IMR-90 (cell line): ENCODE measurements around the gene HMGN4. TPM values are rescaled to one million over a fixed set of nuclear protein-coding genes. Genes with fewer than 3 reads are reported as not detected.

Source experiments
- ATAC-seq: fragments of 200-7000 bp; cut with Tn5 transposase; 2 replicates; pipeline ENCODE4 v1.9.1; 2020; ENCODE audit warnings: low read depth, mild to moderate bottlenecking, moderate library complexity
- BruUV-seq: library from RNA; stranded (reverse); fragments of 400-500 nt; replicated peaks from 2 replicates; lab custom pipeline; 2021; lab: Mats Ljungman, UMichigan
- CTCF ChIA-PET: fragments of 300-600 bp; formaldehyde crosslinking; extraction: SDS; loops from one replicate; lab custom pipeline; 2021; ENCODE audit warnings: antibody characterized with exemption; lab: Yijun Ruan, JAX
- POLR2A ChIA-PET: fragments of 300-600 bp; sonication (Branson Sonifier 250); formaldehyde crosslinking; loops from one replicate; lab custom pipeline; 2022; ENCODE audit warnings: antibody characterized with exemption; ENCODE audit not compliant: unreplicated experiment; lab: Charles Lee
- DNase-seq: peaks from one replicate; pipeline ENCODE4 v3.0.0; 2013
- H2AFZ ChIP-seq: replicated peaks from 2 replicates; pipeline ENCODE3; 2013; ENCODE audit warnings: low read length, mild to moderate bottlenecking; ENCODE audit not compliant: poor library complexity
- H2AK5ac ChIP-seq: 2 replicates; pipeline ENCODE4 v1.6.1; 2013; ENCODE audit warnings: low read depth, low read length, inconsistent platforms
- H2AK9ac ChIP-seq: replicated peaks from 2 replicates; pipeline ENCODE3; 2013; ENCODE audit warnings: mild to moderate bottlenecking, low read depth, low read length, moderate library complexity; ENCODE audit not compliant: poor library complexity
- H2BK120ac ChIP-seq: 2 replicates; pipeline ENCODE4 v1.6.1; 2013; ENCODE audit warnings: low read depth, low read length, inconsistent platforms
- H2BK15ac ChIP-seq: 3 replicates; pipeline ENCODE4 v1.6.1; 2013; ENCODE audit warnings: low read depth, low read length, inconsistent platforms
- H2BK20ac ChIP-seq: 2 replicates; pipeline ENCODE4 v1.6.1; 2013; ENCODE audit warnings: low read depth, mild to moderate bottlenecking, inconsistent platforms, low read length, moderate library complexity
- H2BK5ac ChIP-seq: 2 replicates; pipeline ENCODE4 v1.6.1; 2013; ENCODE audit warnings: mild to moderate bottlenecking, low read depth, low read length, inconsistent platforms; ENCODE audit not compliant: poor library complexity, severe bottlenecking
- H3K14ac ChIP-seq: replicated peaks from 2 replicates; pipeline ENCODE4 v1.6.1; 2013; ENCODE audit warnings: low read depth, low read length, inconsistent platforms
- H3K18ac ChIP-seq: 2 replicates; pipeline ENCODE4 v1.6.1; 2013; ENCODE audit warnings: low read depth, low read length, control low read depth
- H3K23ac ChIP-seq: 2 replicates; pipeline ENCODE4 v1.6.1; 2013; ENCODE audit warnings: low read depth, low read length, inconsistent platforms
- H3K27ac ChIP-seq: 2 replicates; pipeline ENCODE4 v1.5.1; 2013; ENCODE audit warnings: mild to moderate bottlenecking, control low read depth, low read length; ENCODE audit not compliant: insufficient read depth
- H3K27me3 ChIP-seq: 2 replicates; pipeline ENCODE4 v1.6.1; 2013; ENCODE audit warnings: low read length; ENCODE audit not compliant: control insufficient read depth, insufficient read depth
- H3K36me3 ChIP-seq: 2 replicates; pipeline ENCODE4 v1.6.1; 2013; ENCODE audit warnings: low read length, mixed read lengths; ENCODE audit not compliant: control insufficient read depth, insufficient read depth
- H3K4ac ChIP-seq: 2 replicates; pipeline ENCODE4 v1.6.1; 2013; ENCODE audit warnings: low read depth, low read length, inconsistent platforms
- H3K4me1 ChIP-seq: 2 replicates; pipeline ENCODE4 v1.6.1; 2013; ENCODE audit warnings: low read length, mixed read lengths; ENCODE audit not compliant: control insufficient read depth, insufficient read depth
- H3K4me2 ChIP-seq: 2 replicates; pipeline ENCODE4 v1.6.1; 2013; ENCODE audit warnings: low read depth, mild to moderate bottlenecking, control low read depth, low read length, moderate library complexity
- H3K4me3 ChIP-seq: 2 replicates; pipeline ENCODE4 v1.5.1; 2013; ENCODE audit warnings: low read depth, mild to moderate bottlenecking, control low read depth, low read length, moderate library complexity; ENCODE audit not compliant: insufficient read depth
- H3K56ac ChIP-seq: 2 replicates; pipeline ENCODE4 v1.6.1; 2013; ENCODE audit warnings: low read length, inconsistent platforms; ENCODE audit not compliant: insufficient read depth; ENCODE audit errors: extremely low read depth
- H3K79me1 ChIP-seq, 2 experiments: 2 replicates each; pipeline ENCODE4 v1.6.1; 2013; ENCODE audit warnings: low read length in 2 of 2, inconsistent platforms in 1 of 2, low read depth in 1 of 2
- H3K9ac ChIP-seq: 2 replicates; pipeline ENCODE4 v1.6.1; 2013; ENCODE audit warnings: low read depth, low read length, control low read depth
- H3K9me1 ChIP-seq: 2 replicates; pipeline ENCODE4 v1.6.1; 2013; ENCODE audit warnings: low read length, inconsistent platforms; ENCODE audit not compliant: insufficient read depth
- H3K9me3 ChIP-seq: 2 replicates; pipeline ENCODE4 v1.6.1; 2013; ENCODE audit warnings: low read length; ENCODE audit not compliant: control insufficient read depth, insufficient read depth
- H4K20me1 ChIP-seq: 2 replicates; pipeline ENCODE4 v1.6.1; 2013; ENCODE audit warnings: low read length, inconsistent platforms; ENCODE audit not compliant: insufficient read depth
- H4K5ac ChIP-seq: 2 replicates; pipeline ENCODE4 v1.6.1; 2013; ENCODE audit warnings: mild to moderate bottlenecking, low read depth, low read length, control low read depth
- H4K8ac ChIP-seq, 2 experiments: 2 replicates each; pipeline ENCODE4 v1.6.1; 2013; ENCODE audit warnings: low read depth in 2 of 2, low read length in 2 of 2, control low read depth in 1 of 2, inconsistent platforms in 1 of 2
- H4K91ac ChIP-seq: 2 replicates; pipeline ENCODE4 v1.6.1; 2013; ENCODE audit warnings: low read depth, low read length, inconsistent platforms; ENCODE audit not compliant: insufficient read depth
- BHLHE40 ChIP-seq: fragments of 150-350 bp; IDR thresholded peaks from 2 replicates; pipeline ENCODE4 v1.6.1; 2016; ENCODE audit warnings: mild to moderate bottlenecking, low read depth, low read length
- CEBPB ChIP-seq: IDR thresholded peaks from 2 replicates; pipeline ENCODE4 v1.6.1; 2012; ENCODE audit warnings: low read depth, low read length, improper control_type of control experiment
- CHD1 ChIP-seq: IDR thresholded peaks from 2 replicates; pipeline ENCODE4 v1.6.1; 2012; ENCODE audit warnings: low read depth, low read length, improper control_type of control experiment
- CTCF ChIP-seq: conservative IDR thresholded peaks from 2 replicates; pipeline ENCODE4 v1.5.1; 2012; ENCODE audit warnings: mild to moderate bottlenecking, low read depth, low read length, improper control_type of control experiment
- ELK1 ChIP-seq: fragments of 150-350 bp; IDR thresholded peaks from 2 replicates; pipeline ENCODE4 v1.6.1; 2016; ENCODE audit warnings: low read depth, mild to moderate bottlenecking, low read length, moderate library complexity, borderline replicate concordance
- FOS ChIP-seq: fragments of 150-350 bp; IDR thresholded peaks from 2 replicates; pipeline ENCODE4 v1.6.1; 2016; ENCODE audit warnings: low read depth, low read length
- MAFK ChIP-seq: IDR thresholded peaks from 2 replicates; pipeline ENCODE4 v1.6.1; 2012; ENCODE audit warnings: low read depth, low read length, improper control_type of control experiment
- MAZ ChIP-seq: IDR thresholded peaks from 2 replicates; pipeline ENCODE4 v1.6.1; 2012; ENCODE audit warnings: low read depth, mild to moderate bottlenecking, low read length, improper control_type of control experiment, moderate library complexity, borderline replicate concordance
- MXI1 ChIP-seq: IDR thresholded peaks from 2 replicates; pipeline ENCODE4 v1.6.1; 2012; ENCODE audit warnings: low read depth, mild to moderate bottlenecking, low read length, moderate library complexity, borderline replicate concordance
- NFE2L2 ChIP-seq: fragments of 150-350 bp; IDR thresholded peaks from 2 replicates; pipeline ENCODE4 v1.6.1; 2016; ENCODE audit warnings: low read depth, mild to moderate bottlenecking, low read length
- POLR2A ChIP-seq: IDR thresholded peaks from 2 replicates; pipeline ENCODE4 v1.6.1; 2012; ENCODE audit warnings: mild to moderate bottlenecking, low read depth, low read length
- RAD21 ChIP-seq: IDR thresholded peaks from 2 replicates; pipeline ENCODE4 v1.6.1; 2012; ENCODE audit warnings: low read length, improper control_type of control experiment
- RCOR1 ChIP-seq: IDR thresholded peaks from 2 replicates; pipeline ENCODE4 v1.6.1; 2012; ENCODE audit warnings: mild to moderate bottlenecking, low read length, improper control_type of control experiment; ENCODE audit not compliant: insufficient replicate concordance
- RFX5 ChIP-seq: IDR thresholded peaks from 2 replicates; pipeline ENCODE4 v1.8.0; 2012; ENCODE audit warnings: low read depth, mild to moderate bottlenecking, low read length, moderate library complexity
- SMC3 ChIP-seq: fragments of 150-350 bp; IDR thresholded peaks from 2 replicates; pipeline ENCODE4 v1.6.1; 2016; ENCODE audit warnings: low read depth, mild to moderate bottlenecking, antibody characterized with exemption, low read length, moderate library complexity
- USF2 ChIP-seq: fragments of 150-350 bp; IDR thresholded peaks from 2 replicates; pipeline ENCODE4 v1.6.1; 2017; ENCODE audit warnings: mild to moderate bottlenecking, antibody characterized with exemption, low read length, low read depth
- WGBS, 2 experiments: methylation state at CpG; one replicate each; pipeline versions ENCODE4 v1.1.5 to v1.1.7; 2013; ENCODE audit warnings: missing lambda C conversion rate in 2 of 2; ENCODE audit not compliant: insufficient read length in 1 of 2; ENCODE audit errors: extremely low coverage in 2 of 2; 5-methylcytosine and 5-hydroxymethylcytosine counted together
- dilution Hi-C: fragments of 300-500 bp; cut with HindIII; formaldehyde crosslinking; loops from one replicate; pipeline ENCODE4 v1.14.3; 2018; ENCODE audit warnings: low sequenced_read_pairs; ENCODE audit not compliant: unreplicated experiment
- in situ Hi-C: fragments of 300-500 bp; cut with MboI; formaldehyde crosslinking; loops from 3 replicates; pipeline ENCODE4 v1.14.3; 2019; ENCODE audit warnings: low sequenced_read_pairs, inconsistent platforms, mixed read lengths
- intact Hi-C: fragments of 100-400 bp; cut with micrococcal nuclease; formaldehyde crosslinking; loops from 2 replicates; pipeline ENCODE4 v1.10.0; 2022
- polyA plus RNA-seq, 3 experiments: library from polyadenylated mRNA; depleted of rRNA; stranded (reverse); fragments of >200 nt; gene quantifications; 2 replicates each; pipeline ENCODE4 v1.2.3, GENCODE V29; 2012; ENCODE audit warnings: low replicate concordance in 1 of 3
- total RNA-seq: library from RNA; depleted of rRNA; stranded (reverse); fragments of >200 nt; gene quantifications from 2 replicates; pipeline ENCODE4 v1.2.3, GENCODE V29; 2012

HMGN4 gene
- total and polyA plus RNA-seq, 2 of the 4 experiments (the other 2 are of a cell fraction) = 46.4 to 50.2 TPM

GRCh38 chr6:26502626-26503025 lies 35.5 kb upstream of the HMGN4 start:
- TF ChIP-seq RFX5 (no peak), BHLHE40 (no peak), RAD21 (no peak), FOS (no peak), MAFK (no peak), MXI1 (no peak), SMC3 (no peak), POLR2A (no peak), RCOR1 (no peak), MAZ (no peak), CEBPB (no peak), USF2 (no peak), ELK1 (no peak), CTCF (no peak), NFE2L2 (no peak), CHD1 (no peak)
- dilution Hi-C loops = no loop called here
- H3K36me3 ChIP-seq = no peaks in the 10 kb centered on the region
- H2BK120ac ChIP-seq = no peak overlapping the region
- H3K4ac ChIP-seq = no peak overlapping the region
- ATAC-seq = no peak
- no peak overlapping the region for H3K18ac ChIP-seq
- H3K9me1 ChIP-seq = 0 out of 2 replicates have a peak, but pooled peaks cover 3% of the 10 kb centered on the region
- H3K9me3 ChIP-seq = no peaks in the 10 kb centered on the region
- DNase-seq = no peak
- H3K56ac ChIP-seq = no peak overlapping the region
- BruUV-seq = no TSS peak
- H3K27me3 ChIP-seq = peaks cover 31% of the 10 kb centered on the region
- ChIA-PET POLR2A (no interaction called here), CTCF (interaction anchor here (1.2 kb wide), 1 partner anchor 11 kb away, joined by 3 read pairs; no protein-coding TSS in a partner anchor)
- H2AFZ ChIP-seq = no peak overlapping the region
- H2BK15ac ChIP-seq = no peak overlapping the region
- H4K91ac ChIP-seq = no peak overlapping the region
- no peak overlapping the region for H3K23ac ChIP-seq
- H4K20me1 ChIP-seq = no peaks in the 10 kb centered on the region
- H4K5ac ChIP-seq = no peak overlapping the region
- no peaks in the 10 kb centered on the region for H3K79me1 ChIP-seq
- H3K14ac ChIP-seq = no peak overlapping the region
- no peak overlapping the region for H2AK9ac ChIP-seq
- H3K27ac ChIP-seq = no peak overlapping the region
- H3K4me1 ChIP-seq = 0 out of 2 replicates have a peak, but pooled peaks cover 3% of the 10 kb centered on the region
- in situ Hi-C loops = no loop called here
- intact Hi-C loops = no loop called here
- no peak overlapping the region for H2BK5ac ChIP-seq
- H2BK20ac ChIP-seq = no peak overlapping the region
- no peak overlapping the region for H3K4me3 ChIP-seq
- no peak overlapping the region for H2AK5ac ChIP-seq
- no CpG with 5 or more reads among the region's 3 CpGs for WGBS, 2 experiments
- no peak overlapping the region for H3K9ac ChIP-seq
- no peak overlapping the region for H3K4me2 ChIP-seq
- H4K8ac ChIP-seq = no peak overlapping the region
